Testis (tissue), 2 donors: ENCODE data around the gene LMNTD2.

Experiments
- CTCF ChIP-seq, 3 experiments: fragments of 450-650 bp in 2 of 3; fragments of 200-600 bp in 1 of 3; sonication (generic) in 1 of 3; IDR thresholded peaks; one replicate each; pipeline ENCODE4 v1.5.1; 2016 to 2019; ENCODE audit warnings: antibody characterized with exemption in 3 of 3, mild to moderate bottlenecking in 2 of 3, moderate library complexity in 1 of 3
- POLR2A ChIP-seq: fragments of 450-650 bp; IDR thresholded peaks from one replicate; pipeline ENCODE4 v1.6.1; 2017; ENCODE audit warnings: antibody characterized with exemption, mild to moderate bottlenecking, moderate library complexity

DNA sequence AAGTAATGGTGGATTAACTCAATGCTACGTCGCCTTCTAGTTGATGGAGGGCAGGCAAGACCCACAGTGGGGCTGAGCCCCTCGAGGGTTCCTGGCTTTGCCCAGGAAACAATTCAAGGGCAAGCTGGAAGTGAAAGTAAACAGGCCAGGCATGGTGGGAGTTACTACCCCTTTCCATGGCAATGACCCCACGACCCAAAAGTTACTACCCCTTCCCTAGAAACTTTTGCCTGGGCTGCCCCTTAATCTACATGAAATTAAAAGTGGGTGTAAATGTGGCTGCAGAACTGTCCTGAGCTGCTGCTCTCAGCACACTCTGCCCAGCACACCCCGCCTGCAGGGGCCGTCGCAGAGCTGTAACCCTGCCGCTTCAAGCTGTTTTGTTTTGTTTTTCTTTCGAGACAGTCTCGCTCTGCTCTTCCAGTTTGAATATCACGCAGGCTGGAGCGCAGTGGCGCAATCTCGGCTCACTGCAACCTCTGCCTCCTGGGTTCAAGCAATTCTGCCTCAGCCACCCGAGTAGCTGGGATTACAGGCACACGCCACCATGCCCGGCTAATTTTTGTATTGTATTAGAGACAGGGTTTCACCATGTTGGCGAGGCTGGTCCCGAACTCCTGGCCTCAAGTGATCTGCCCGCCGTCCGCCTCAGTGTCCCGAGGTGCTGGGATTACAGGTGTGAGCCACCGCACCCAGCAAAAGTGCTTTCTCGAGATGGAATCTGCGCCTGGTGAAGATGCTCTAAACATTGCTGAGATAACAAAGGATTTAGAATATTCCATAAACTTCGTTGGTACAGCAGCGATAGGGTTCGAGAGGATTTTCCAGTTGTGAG, 47.6 kb downstream of the LMNTD2 start:
- TF ChIP-seq CTCF (IDR thresholded peaks at IDR 0.05): no peak
- TF ChIP-seq POLR2A: no peak
